Natural killer cell (primary cell): Measurements from ENCODE around the gene FAM170B. TPM values are rescaled to one million over a fixed set of nuclear protein-coding genes. Genes with fewer than 3 reads are reported as not detected.

Experiments
- ATAC-seq, 3 donors: fragments of 150-1000 bp in 2 of 3; fragments of 200-7000 bp in 1 of 3; cut with Tn5 transposase; 1 replicate in 1 of 3; 2 replicates in 2 of 3; pipeline ENCODE4 v1.10.0; 2021; ENCODE audit warnings: mild to moderate bottlenecking in 2 of 3, moderate library complexity in 2 of 3
- DNase-seq, 2 donors: peaks; one replicate each; pipeline versions ENCODE4 v3.0.0 to v3.0.0-alpha.2; 2013 to 2021; ENCODE audit warnings: mixed read lengths in 1 of 2
- H3K27ac ChIP-seq: one replicate; pipeline ENCODE4 v1.5.1; 2013; ENCODE audit warnings: mild to moderate bottlenecking, low read length
- H3K27me3 ChIP-seq: one replicate; pipeline ENCODE4 v1.6.1; 2013; ENCODE audit warnings: low read length; ENCODE audit not compliant: control insufficient read depth, insufficient read depth
- H3K36me3 ChIP-seq: one replicate; pipeline ENCODE4 v1.6.1; 2013; ENCODE audit warnings: low read length; ENCODE audit not compliant: control insufficient read depth, insufficient read depth
- H3K4me1 ChIP-seq: one replicate; pipeline ENCODE4 v1.6.1; 2013; ENCODE audit warnings: low read length; ENCODE audit not compliant: control insufficient read depth, insufficient read depth
- H3K4me3 ChIP-seq: one replicate; pipeline ENCODE4 v1.5.1; 2013; ENCODE audit warnings: low read length
- H3K9me3 ChIP-seq: one replicate; pipeline ENCODE4 v1.6.1; 2013; ENCODE audit warnings: low read length; ENCODE audit not compliant: control insufficient read depth, insufficient read depth
- H3K27ac Mint-ChIP-seq, 2 donors: one replicate each; pipeline ENCODE4 v1.8.0; 2022; ENCODE audit warnings: mild to moderate bottlenecking in 2 of 2, mixed read lengths in 2 of 2, moderate library complexity in 1 of 2
- H3K27me3 Mint-ChIP-seq, 2 donors: one replicate each; pipeline ENCODE4 v1.8.0; 2022; ENCODE audit warnings: low read depth in 2 of 2, mixed read lengths in 2 of 2
- H3K36me3 Mint-ChIP-seq: one replicate; pipeline ENCODE4 v1.8.0; 2022; ENCODE audit warnings: mixed read lengths
- H3K4me1 Mint-ChIP-seq, 2 donors: one replicate each; pipeline ENCODE4 v1.8.0; 2022; ENCODE audit warnings: mixed read lengths in 2 of 2
- H3K4me3 Mint-ChIP-seq: one replicate; pipeline ENCODE4 v1.8.0; 2022; ENCODE audit warnings: mild to moderate bottlenecking, moderate library complexity, mixed read lengths
- H3K9me3 Mint-ChIP-seq, 2 donors: one replicate each; pipeline ENCODE4 v1.8.0; 2022; ENCODE audit warnings: mixed read lengths in 2 of 2
- WGBS: methylation state at CpG from one replicate; pipeline ENCODE4 v1.1.7; 2013; ENCODE audit warnings: missing lambda C conversion rate; ENCODE audit not compliant: insufficient coverage; 5-methylcytosine and 5-hydroxymethylcytosine counted together
- intact Hi-C: fragments of 100-400 bp; cut with micrococcal nuclease; formaldehyde crosslinking; loops from one replicate; pipeline ENCODE4 v1.14.2; 2022
- total RNA-seq, 4 donors: library from RNA; stranded (reverse); fragments of 120-200 nt in 1 of 4; gene quantifications; one replicate each; pipeline versions ENCODE4 v1.2.3 to v1.2.4, GENCODE V29; 2013 to 2022
- TF ChIP-seq, protein P1 (sequence below): fragments of 200-600 bp; IDR thresholded peaks from one replicate; pipeline ENCODE4 v1.8.0; 2022; ENCODE audit warnings: antibody characterized with exemption

Gene FAM170B
- total RNA-seq, 3 donors from 2014 or later (not counting 1 experiment from before 2014, with no cell fraction given) = not detected

DNA sequence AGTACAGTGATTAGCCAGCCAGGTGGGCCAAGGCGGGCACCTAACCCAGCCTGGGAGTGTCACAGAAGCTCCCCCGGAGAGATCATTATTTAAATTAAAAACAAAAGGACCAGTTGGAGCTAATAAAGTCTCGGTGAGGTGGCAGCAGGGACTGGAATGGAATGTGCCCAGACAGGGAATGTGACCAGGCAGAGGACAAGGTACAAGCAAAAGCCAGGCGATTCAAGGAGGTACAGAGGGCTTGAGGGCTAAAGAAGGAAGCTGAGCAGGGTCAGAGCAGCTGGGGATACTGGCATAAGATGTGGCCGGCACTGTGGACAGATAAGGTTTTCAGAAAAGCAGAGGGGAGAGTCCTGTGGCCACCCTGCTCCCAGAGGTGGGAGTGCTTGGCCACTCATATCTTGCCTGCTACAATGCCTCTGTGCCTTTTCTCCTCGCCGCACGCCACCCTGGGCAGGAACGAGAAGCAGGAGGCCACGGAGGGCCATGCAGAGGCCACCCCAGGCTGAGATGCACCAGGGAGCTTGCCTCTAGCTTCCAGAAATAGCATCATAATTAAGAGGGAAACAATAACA, 41.2 kb upstream of the FAM170B start:
- intact Hi-C loops = no loop called here
- TF ChIP-seq, protein P1, sequence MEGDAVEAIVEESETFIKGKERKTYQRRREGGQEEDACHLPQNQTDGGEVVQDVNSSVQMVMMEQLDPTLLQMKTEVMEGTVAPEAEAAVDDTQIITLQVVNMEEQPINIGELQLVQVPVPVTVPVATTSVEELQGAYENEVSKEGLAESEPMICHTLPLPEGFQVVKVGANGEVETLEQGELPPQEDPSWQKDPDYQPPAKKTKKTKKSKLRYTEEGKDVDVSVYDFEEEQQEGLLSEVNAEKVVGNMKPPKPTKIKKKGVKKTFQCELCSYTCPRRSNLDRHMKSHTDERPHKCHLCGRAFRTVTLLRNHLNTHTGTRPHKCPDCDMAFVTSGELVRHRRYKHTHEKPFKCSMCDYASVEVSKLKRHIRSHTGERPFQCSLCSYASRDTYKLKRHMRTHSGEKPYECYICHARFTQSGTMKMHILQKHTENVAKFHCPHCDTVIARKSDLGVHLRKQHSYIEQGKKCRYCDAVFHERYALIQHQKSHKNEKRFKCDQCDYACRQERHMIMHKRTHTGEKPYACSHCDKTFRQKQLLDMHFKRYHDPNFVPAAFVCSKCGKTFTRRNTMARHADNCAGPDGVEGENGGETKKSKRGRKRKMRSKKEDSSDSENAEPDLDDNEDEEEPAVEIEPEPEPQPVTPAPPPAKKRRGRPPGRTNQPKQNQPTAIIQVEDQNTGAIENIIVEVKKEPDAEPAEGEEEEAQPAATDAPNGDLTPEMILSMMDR = no peak
- Histone ChIP-seq H3K27me3 (no peaks in the 10 kb centered on the region), H3K36me3 (no peaks in the 10 kb centered on the region), H3K4me3 (no peak overlapping the region), H3K9me3 (no peaks in the 10 kb centered on the region), H3K27ac (no peak overlapping the region), H3K4me1 (peaks cover 95% of the 10 kb centered on the region)
- DNase-seq (no peak), ATAC-seq (no peak)
- Mint-ChIP-seq H3K9me3 (no peaks in the 10 kb centered on the region), H3K36me3 (no peaks in the 10 kb centered on the region), H3K4me3 (no peak overlapping the region), H3K27ac (peak overlapping the region; percentile 23 to 56), H3K27me3 (no peaks in the 10 kb centered on the region), H3K4me1 (peaks cover 56 to 69% of the 10 kb centered on the region in 2 donors)
- 95% methylated on average over 10 of the region's 10 CpGs for WGBS

DNA sequence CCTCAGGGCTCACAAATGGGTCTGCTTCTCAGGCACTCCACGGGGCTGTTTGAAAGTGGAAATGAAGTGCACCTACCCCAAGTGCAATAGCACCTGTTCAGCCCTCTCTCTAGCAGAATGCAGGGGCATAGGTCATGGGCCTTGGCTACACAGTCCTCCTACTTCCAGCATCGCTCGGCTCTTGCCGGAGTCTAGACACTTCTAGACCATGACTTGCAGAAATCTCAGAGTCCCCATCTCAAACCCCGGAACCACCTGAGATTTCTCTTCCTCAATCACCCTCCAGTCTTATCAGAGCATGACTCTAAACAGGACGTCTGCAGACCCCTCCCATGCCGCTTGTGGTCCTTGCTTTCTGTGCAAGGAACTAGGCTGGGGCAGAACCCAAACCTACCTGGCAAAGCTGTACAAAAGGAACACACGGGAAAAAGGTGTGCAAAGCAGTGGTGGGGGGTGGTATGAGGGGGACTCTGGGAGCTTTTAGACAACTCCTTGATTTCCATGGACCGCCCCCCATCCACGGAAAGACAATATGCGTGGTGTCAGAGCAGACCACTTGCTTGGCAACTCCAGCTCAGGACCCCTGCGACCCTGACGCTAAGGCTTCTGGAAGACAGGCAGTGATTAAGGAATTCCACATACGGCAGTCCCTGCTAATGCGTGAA, 40.6 kb upstream of the FAM170B start:
- Mint-ChIP-seq H3K27me3 (no peaks in the 10 kb centered on the region), H3K4me1 (peaks cover 57 to 69% of the 10 kb centered on the region in 2 donors), H3K27ac (peak overlapping the region; percentile 23 to 56), H3K36me3 (no peaks in the 10 kb centered on the region), H3K4me3 (no peak overlapping the region), H3K9me3 (no peaks in the 10 kb centered on the region)
- H3K4me1 ChIP-seq = peaks cover 89% of the 10 kb centered on the region
- ATAC-seq = no peak
- TF ChIP-seq, protein P1 = no peak
- H3K9me3 ChIP-seq = no peaks in the 10 kb centered on the region
- H3K27ac ChIP-seq = no peak overlapping the region
- intact Hi-C loops = no loop called here
- H3K27me3 ChIP-seq = no peaks in the 10 kb centered on the region
- H3K4me3 ChIP-seq = no peak overlapping the region
- no peaks in the 10 kb centered on the region for H3K36me3 ChIP-seq
- WGBS = 63% methylated on average over 15 of the region's 15 CpGs
- no peak for DNase-seq

DNA sequence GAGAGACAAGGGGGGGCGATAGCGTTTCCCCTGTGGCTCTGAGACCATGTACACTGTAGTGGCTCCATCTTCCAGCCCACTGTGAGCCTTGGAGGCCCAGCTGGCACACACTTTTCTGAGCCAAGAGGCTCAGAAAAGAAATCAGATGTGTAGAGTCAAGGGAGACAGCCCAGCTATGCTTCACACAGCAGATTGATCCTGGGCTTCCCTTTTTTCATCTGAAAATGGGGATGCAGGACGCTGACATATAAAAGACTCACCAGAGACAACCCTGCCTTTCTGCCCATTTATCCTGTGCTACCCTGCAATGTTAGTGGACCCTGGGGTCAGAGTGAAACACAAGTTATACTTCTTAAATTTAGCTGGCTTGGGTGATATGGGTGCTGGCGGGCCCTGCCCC, 40.0 kb upstream of the FAM170B start:
- no peaks in the 10 kb centered on the region for H3K9me3 Mint-ChIP-seq
- no peak overlapping the region for H3K27ac ChIP-seq
- WGBS = 79% methylated on average over 4 of the region's 4 CpGs
- peaks cover 55 to 65% of the 10 kb centered on the region in 2 donors for H3K4me1 Mint-ChIP-seq
- no peaks in the 10 kb centered on the region for H3K27me3 ChIP-seq
- no peaks in the 10 kb centered on the region for H3K36me3 Mint-ChIP-seq
- H3K9me3 ChIP-seq = no peaks in the 10 kb centered on the region
- peaks cover 88% of the 10 kb centered on the region for H3K4me1 ChIP-seq
- DNase-seq (no peak), ATAC-seq (no peak)
- TF ChIP-seq, protein P1 = no peak
- H3K27me3 Mint-ChIP-seq = no peaks in the 10 kb centered on the region
- H3K4me3 Mint-ChIP-seq = no peak overlapping the region
- intact Hi-C loops = no loop called here
- no peaks in the 10 kb centered on the region for H3K36me3 ChIP-seq
- no peak overlapping the region for H3K4me3 ChIP-seq
- peak overlapping the region in 1 of 2 donors; percentile 8 for H3K27ac Mint-ChIP-seq
